H1 (cell line): ENCODE data around the gene OGFOD3. TPM values are rescaled to one million over a fixed set of nuclear protein-coding genes. Genes with fewer than 3 reads are reported as not detected.

Source experiments
- CTCF ChIA-PET: fragments of 300-600 bp; sonication (Branson Sonifier 250); formaldehyde crosslinking; loops from one replicate; lab custom pipeline; 2021; ENCODE audit not compliant: partially characterized antibody; lab: Charles Lee
- POLR2A ChIA-PET: fragments of 300-600 bp; sonication (Branson Sonifier 250); formaldehyde crosslinking; loops from one replicate; lab custom pipeline; 2021; ENCODE audit warnings: inconsistent platforms; ENCODE audit not compliant: partially characterized antibody; lab: Charles Lee
- DNase-seq, 2 experiments: peaks; one replicate each; pipeline versions ENCODE4 v3.0.0 to v3.0.0-alpha.2; 2010 to 2022; ENCODE audit warnings: low spot score in 2 of 2, low read depth in 1 of 2, mixed read lengths in 1 of 2
- FAIRE-seq: peaks from 2 replicates; lab custom pipeline; 2011; peaks lifted over from hg19 to GRCh38; lab: Jason Lieb, UNC
- H2AFZ ChIP-seq: 2 replicates; pipeline ENCODE4 v1.8.1; 2012; ENCODE audit warnings: low read length, inconsistent platforms
- H2AK5ac ChIP-seq: 2 replicates; pipeline ENCODE4 v1.6.1; 2013; ENCODE audit warnings: low read depth, low read length
- H2BK120ac ChIP-seq: replicated peaks from 2 replicates; pipeline ENCODE3; 2013; ENCODE audit warnings: low read depth, low read length, inconsistent platforms
- H2BK12ac ChIP-seq: 2 replicates; pipeline ENCODE4 v1.6.1; 2013; ENCODE audit warnings: low read depth, low read length
- H2BK15ac ChIP-seq: 2 replicates; pipeline ENCODE4 v1.6.1; 2013; ENCODE audit warnings: low read length
- H2BK20ac ChIP-seq: 2 replicates; pipeline ENCODE4 v1.6.1; 2013; ENCODE audit warnings: low read length
- H2BK5ac ChIP-seq: 2 replicates; pipeline ENCODE4 v1.6.1; 2013; ENCODE audit warnings: low read depth, low read length
- H3K14ac ChIP-seq: 2 replicates; pipeline ENCODE4 v1.6.1; 2013; ENCODE audit warnings: inconsistent platforms; ENCODE audit not compliant: insufficient read length
- H3K18ac ChIP-seq: 2 replicates; pipeline ENCODE4 v1.6.1; 2013; ENCODE audit warnings: low read length; ENCODE audit errors: extremely low read depth
- H3K23ac ChIP-seq: 2 replicates; pipeline ENCODE4 v1.6.1; 2013; ENCODE audit warnings: inconsistent platforms; ENCODE audit not compliant: insufficient read length
- H3K23me2 ChIP-seq: 2 replicates; pipeline ENCODE4 v1.6.1; 2013; ENCODE audit warnings: low read depth, low read length
- H3K27ac ChIP-seq: 2 replicates; pipeline ENCODE4 v1.6.1; 2011; ENCODE audit warnings: low read depth, low read length, inconsistent platforms
- H3K27me3 ChIP-seq, 4 experiments: replicated peaks in 1 of 4; 1 replicate in 1 of 4; 2 replicates in 3 of 4; pipeline versions ENCODE4 v1.6.1 to v1.8.1; 2011 to 2013; ENCODE audit warnings: low read length in 3 of 4, mild to moderate bottlenecking in 3 of 4, inconsistent platforms in 2 of 4, mixed read lengths in 2 of 4, moderate library complexity in 1 of 4; ENCODE audit not compliant: control insufficient read depth in 3 of 4, insufficient read depth in 3 of 4; ENCODE audit errors: extremely low read depth in 1 of 4
- H3K36me3 ChIP-seq, 4 experiments: 2 replicates each; pipeline versions ENCODE4 v1.6.1 to v1.8.1; 2011 to 2013; ENCODE audit warnings: mild to moderate bottlenecking in 4 of 4, low read length in 3 of 4, moderate library complexity in 2 of 4, control low read depth in 1 of 4, inconsistent platforms in 1 of 4; ENCODE audit not compliant: insufficient read depth in 4 of 4, control insufficient read depth in 2 of 4
- H3K4ac ChIP-seq: replicated peaks from 2 replicates; pipeline ENCODE3; 2013; ENCODE audit warnings: low read length, low read depth, mixed read lengths, inconsistent platforms; ENCODE audit not compliant: insufficient read length
- H3K4me1 ChIP-seq, 4 experiments: replicated peaks in 1 of 4; 1 replicate in 1 of 4; 2 replicates in 3 of 4; pipeline versions ENCODE4 v1.6.1 to v1.8.1; 2011 to 2013; ENCODE audit warnings: low read length in 3 of 4, inconsistent platforms in 2 of 4, mixed read lengths in 1 of 4; ENCODE audit not compliant: insufficient read depth in 4 of 4, control insufficient read depth in 3 of 4
- H3K4me2 ChIP-seq, 2 experiments: 2 replicates each; pipeline versions ENCODE4 v1.6.1 to v1.8.1; 2011 to 2013; ENCODE audit warnings: low read depth in 2 of 2, low read length in 2 of 2, control low read depth in 1 of 2, inconsistent platforms in 1 of 2, mild to moderate bottlenecking in 1 of 2; ENCODE audit not compliant: insufficient read depth in 1 of 2
- H3K4me3 ChIP-seq, 4 experiments: fragments of 200-600, 300-600 bp in 1 of 4; sonication (generic), shearing (Covaris generic), sonication (Bioruptor Twin) in 1 of 4; 2 replicates each; pipeline versions ENCODE4 v1.5.1 to v1.8.1; 2011 to 2016; ENCODE audit warnings: low read length in 4 of 4, low read depth in 3 of 4, control low read depth in 2 of 4, inconsistent platforms in 2 of 4, mild to moderate bottlenecking in 2 of 4, mixed read lengths in 1 of 4, moderate library complexity in 1 of 4; ENCODE audit not compliant: insufficient read depth in 2 of 4; ENCODE audit errors: extremely low read depth in 1 of 4
- H3K56ac ChIP-seq: replicated peaks from 2 replicates; pipeline ENCODE3; 2013; ENCODE audit warnings: low read depth, mild to moderate bottlenecking, mixed read lengths, low read length, inconsistent platforms; ENCODE audit not compliant: insufficient read length
- H3K79me1 ChIP-seq: 2 replicates; pipeline ENCODE4 v1.6.1; 2013; ENCODE audit warnings: low read depth, low read length, control low read depth
- H3K79me2 ChIP-seq, 2 experiments: 2 replicates each; pipeline versions ENCODE4 v1.6.1 to v1.8.1; 2012 to 2013; ENCODE audit warnings: low read length in 2 of 2, mild to moderate bottlenecking in 2 of 2, inconsistent platforms in 1 of 2; ENCODE audit not compliant: insufficient read depth in 2 of 2, control insufficient read depth in 1 of 2
- H3K9ac ChIP-seq, 4 experiments: replicated peaks in 1 of 4; 1 replicate in 1 of 4; 2 replicates in 3 of 4; pipeline versions ENCODE4 v1.6.1 to v1.8.1; 2011 to 2013; ENCODE audit warnings: low read depth in 3 of 4, low read length in 3 of 4, control low read depth in 2 of 4, mild to moderate bottlenecking in 2 of 4, moderate library complexity in 2 of 4, inconsistent platforms in 1 of 4; ENCODE audit errors: extremely low read depth in 1 of 4
- H3K9me3 ChIP-seq, 2 experiments: 2 replicates each; pipeline versions ENCODE4 v1.6.1 to v1.8.1; 2012 to 2013; ENCODE audit warnings: mild to moderate bottlenecking in 2 of 2, moderate library complexity in 2 of 2, control low read depth in 1 of 2, inconsistent platforms in 1 of 2, low read depth in 1 of 2, low read length in 1 of 2, mixed read lengths in 1 of 2; ENCODE audit not compliant: insufficient read depth in 2 of 2
- H4K20me1 ChIP-seq, 2 experiments: replicated peaks in 1 of 2; 2 replicates each; pipeline versions ENCODE3 to v1.8.1; 2011 to 2013; ENCODE audit warnings: inconsistent platforms in 2 of 2, low read length in 2 of 2, mild to moderate bottlenecking in 1 of 2; ENCODE audit not compliant: insufficient read depth in 2 of 2, control insufficient read depth in 1 of 2
- H4K5ac ChIP-seq: 2 replicates; pipeline ENCODE4 v1.6.1; 2013; ENCODE audit warnings: low read length, low read depth, mixed read lengths, inconsistent platforms; ENCODE audit not compliant: insufficient read length
- H4K8ac ChIP-seq: 2 replicates; pipeline ENCODE4 v1.8.0; 2013; ENCODE audit warnings: mild to moderate bottlenecking, moderate library complexity, low read length, inconsistent platforms; ENCODE audit not compliant: insufficient read depth; ENCODE audit errors: extremely low read depth
- H4K91ac ChIP-seq: replicated peaks from 2 replicates; pipeline ENCODE3; 2013; ENCODE audit warnings: low read length, mixed read lengths, inconsistent platforms; ENCODE audit not compliant: insufficient read length
- NRF1 ChIP-seq: IDR thresholded peaks from 2 replicates; pipeline ENCODE4 v1.6.1; 2011; ENCODE audit warnings: mild to moderate bottlenecking, low read depth, low read length, improper control_type of control experiment
- WGBS, 2 experiments: shearing (Covaris generic) in 1 of 2; methylation state at CpG; one replicate each; pipeline versions ENCODE4 v1.1.6 to v1.1.7; 2013 to 2015; ENCODE audit warnings: low lambda C conversion rate in 2 of 2, mixed read lengths in 2 of 2, inconsistent platforms in 1 of 2, low coverage in 1 of 2, missing lambda C conversion rate in 1 of 2; ENCODE audit not compliant: insufficient replicate concordance in 2 of 2, insufficient coverage in 1 of 2, insufficient read length in 1 of 2; ENCODE audit errors: extremely low coverage in 1 of 2, missing lambda C conversion rate in 1 of 2; 5-methylcytosine and 5-hydroxymethylcytosine counted together
- polyA plus RNA-seq, 7 experiments: library from polyadenylated mRNA; depleted of rRNA in 3 of 7; stranded (reverse) in 5 of 7; unstranded in 2 of 7; fragments of >200 nt in 5 of 7; fragments of 200-250 nt in 2 of 7; gene quantifications; 1 replicate in 5 of 7; 2 replicates in 1 of 7; 4 replicates in 1 of 7; pipeline versions ENCODE4 v1.2.1 to v1.2.3, GENCODE V29; 2011 to 2013; ENCODE audit warnings: missing spikeins in 2 of 7, mixed read lengths in 2 of 7
- total RNA-seq: library from RNA; stranded (reverse); fragmentation: NEBNext Ultra II Directional; extraction: Animal tissue kit (Norgen Biotek cat#: 25700); gene quantifications from 2 replicates; pipeline ENCODE4 v1.2.1, GENCODE V29; 2021

The OGFOD3 gene
- total and polyA plus RNA-seq, 2 of the 8 experiments (the other 6 are each of a cell fraction or from before 2014, with no cell fraction given), result 21.1 to 21.8 TPM

DNA sequence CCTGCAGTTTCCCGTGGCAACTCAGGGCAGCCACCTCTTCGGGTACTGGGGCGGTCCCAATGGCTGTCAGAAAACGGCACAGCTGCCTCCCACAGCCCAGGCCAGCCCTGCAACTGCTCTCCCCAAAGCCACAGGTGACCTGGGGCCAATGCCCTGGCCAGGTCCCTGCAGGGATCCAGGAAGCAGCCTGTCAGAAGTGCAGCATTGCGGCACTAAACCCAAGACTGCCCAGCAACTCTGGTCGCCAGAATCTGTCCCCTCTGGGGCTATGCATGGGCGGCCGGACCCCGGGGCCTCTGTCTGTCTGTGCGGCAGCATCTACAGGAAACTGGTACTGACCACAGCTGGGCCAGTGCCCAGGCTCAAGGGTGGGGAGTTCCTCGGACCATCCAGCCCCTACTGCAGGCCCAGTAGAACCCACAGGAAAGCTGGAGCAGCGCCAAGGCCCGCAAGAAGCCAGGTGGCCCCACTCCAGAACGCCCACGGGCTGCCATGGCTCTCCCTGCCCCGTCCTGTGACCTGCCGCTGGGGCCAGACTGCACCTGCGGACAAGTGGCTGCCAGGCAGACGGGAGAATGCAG is 26.6 kb upstream of the OGFOD3 start:
- Histone ChIP-seq H3K23ac (no peak overlapping the region), H2BK5ac (no peak overlapping the region), H2AFZ (no peak overlapping the region), H3K14ac (no peak overlapping the region), H3K4me3 (no peak overlapping the region), H2BK20ac (no peak overlapping the region), H2BK120ac (no peak overlapping the region), H3K79me2 (peaks cover 0 to 4% of the 10 kb centered on the region in 2 experiments; a peak in 1 of 4 replicates), H3K4me1 (peaks cover 0 to 22% (median 12%) of the 10 kb centered on the region in 4 experiments; a peak in 6 of 7 replicates), H3K18ac (no peak overlapping the region), H3K4me2 (no peak overlapping the region), H3K9me3 (no peaks in the 10 kb centered on the region), H2BK12ac (no peak overlapping the region), H4K91ac (no peak overlapping the region), H3K4ac (no peak overlapping the region), H2AK5ac (no peak overlapping the region), H3K27me3 (no peaks in the 10 kb centered on the region), H3K27ac (no peak overlapping the region), H4K8ac (no peak overlapping the region), H2BK15ac (no peak overlapping the region), H3K79me1 (no peaks in the 10 kb centered on the region; the same call in 1 of the 2 replicates), H4K20me1 (peaks cover 2 to 31% of the 10 kb centered on the region in 2 experiments), H3K56ac (no peak overlapping the region), H3K9ac (no peak overlapping the region), H3K23me2 (peaks cover 2% of the 10 kb centered on the region; the same call in 1 of the 2 replicates), H3K36me3 (peaks cover 4 to 17% (median 12%) of the 10 kb centered on the region in 4 experiments; a peak in 4 of 8 replicates), H4K5ac (no peak overlapping the region)
- no peak for TF ChIP-seq NRF1
- no peak for FAIRE-seq
- DNase-seq, result no peak
- ChIA-PET POLR2A (interaction anchor here (0.6 to 3.9 kb wide), 4 partner anchors 11 to 403 kb away, joined by 3 to 19 read pairs (median 4); no protein-coding TSS in a partner anchor), CTCF (interaction anchor here (1.0 to 2.8 kb wide), 2 partner anchors 21 to 48 kb away, joined by 3 to 11 read pairs; no protein-coding TSS in a partner anchor)
- WGBS, 2 experiments, result 89% methylated on average over 18 of the region's 19 CpGs; no CpG with 5 or more reads in 1 of the 2 experiments
